GM18951 (cell line): ENCODE results near the gene CAPN11.
"Not testable (repeated sequence)": the region's sequence is repeated elsewhere in the genome, so short reads cannot be mapped to it uniquely, and the experiment has no call there.

Source experiments
- POLR2A ChIP-seq: IDR thresholded peaks from 4 replicates; pipeline ENCODE4 v1.6.1; 2011; ENCODE audit warnings: mild to moderate bottlenecking; ENCODE audit not compliant: insufficient read length, insufficient read depth; ENCODE audit errors: extremely low read depth
- in situ Hi-C: fragments of 300-500 bp; cut with MboI; formaldehyde crosslinking; loops from one replicate; pipeline ENCODE4 v1.12.0; 2022; ENCODE audit warnings: low sequenced_read_pairs, mixed read lengths, inconsistent platforms; ENCODE audit not compliant: unreplicated experiment

CAPN11 gene

GRCh38 chr6:44135875-44136274, 22.7 kb upstream of the CAPN11 start:
- in situ Hi-C loops = no loop called here
- TF ChIP-seq POLR2A = no peak

GRCh38 chr6:44138717-44139350, 19.8 kb upstream of the CAPN11 start:
- in situ Hi-C loops = no loop called here
- no peak for TF ChIP-seq POLR2A

GRCh38 chr6:44139351-44139743, 19.3 kb upstream of the CAPN11 start:
- TF ChIP-seq POLR2A = no peak
- in situ Hi-C loops = no loop called here

- TF ChIP-seq POLR2A = no peak
- in situ Hi-C loops = no loop called here
Observed at GRCh38 chr6:44142835-44143234, 15.8 kb upstream of the CAPN11 start.

GRCh38 chr6:44143731-44144130, 14.9 kb upstream of the CAPN11 start:
- no peak for TF ChIP-seq POLR2A
- in situ Hi-C loops = no loop called here

- in situ Hi-C loops = not testable (repeated sequence)
Observed at GRCh38 chr6:44144536-44144935, 14.1 kb upstream of the CAPN11 start.

GRCh38 chr6:44145839-44146238, 12.8 kb upstream of the CAPN11 start:
- TF ChIP-seq POLR2A = no peak
- in situ Hi-C loops = no loop called here

GRCh38 chr6:44146685-44147084, 11.9 kb upstream of the CAPN11 start:
- TF ChIP-seq POLR2A = no peak
- in situ Hi-C loops = no loop called here

GRCh38 chr6:44147256-44147655, 11.4 kb upstream of the CAPN11 start:
- in situ Hi-C loops = no loop called here
- TF ChIP-seq POLR2A = no peak

GRCh38 chr6:44148306-44148705, 10.3 kb upstream of the CAPN11 start:
- no peak for TF ChIP-seq POLR2A
- in situ Hi-C loops = no loop called here

- in situ Hi-C loops = no loop called here
- no peak for TF ChIP-seq POLR2A
Observed at GRCh38 chr6:44149369-44150012, 9.1 kb upstream of the CAPN11 start.

- in situ Hi-C loops = no loop called here
- no peak for TF ChIP-seq POLR2A
Observed at GRCh38 chr6:44150317-44150917, 8.2 kb upstream of the CAPN11 start.

GRCh38 chr6:44151348-44152108, 7.1 kb upstream of the CAPN11 start:
- in situ Hi-C loops = no loop called here

GRCh38 chr6:44152109-44152461, 6.5 kb upstream of the CAPN11 start:
- no peak for TF ChIP-seq POLR2A
- in situ Hi-C loops = no loop called here

More at GRCh38 chr6:44151348-44152108, 7.1 kb upstream of the CAPN11 start:
- TF ChIP-seq POLR2A = no peak

GRCh38 chr6:44152533-44152932, 6.1 kb upstream of the CAPN11 start:
- TF ChIP-seq POLR2A = no peak
- in situ Hi-C loops = no loop called here
